CD14-positive monocyte (primary cell): ENCODE results near the gene SMC3. TPM values are rescaled to one million over a fixed set of nuclear protein-coding genes. Genes with fewer than 3 reads are reported as not detected.

Source experiments
- DNase-seq, 3 donors: peaks; one replicate each; pipeline ENCODE4 v3.0.0-alpha.2; 2011 to 2022
- H2AFZ ChIP-seq: 2 replicates; pipeline ENCODE4 v1.6.0; 2012; ENCODE audit warnings: mild to moderate bottlenecking, low read depth, low read length, inconsistent platforms; ENCODE audit not compliant: insufficient read depth, poor library complexity, severe bottlenecking
- H3K27ac ChIP-seq, 2 donors: 1 replicate in 1 of 2; 2 replicates in 1 of 2; pipeline ENCODE4 v1.5.1; 2012 to 2013; ENCODE audit warnings: low read length in 2 of 2, control low read depth in 1 of 2, inconsistent platforms in 1 of 2, low read depth in 1 of 2, mild to moderate bottlenecking in 1 of 2
- H3K27me3 ChIP-seq, 2 donors: one replicate each; pipeline versions ENCODE4 v1.6.0 to v1.6.1; 2011 to 2013; ENCODE audit warnings: low read length in 2 of 2; ENCODE audit not compliant: control insufficient read depth in 2 of 2, insufficient read depth in 2 of 2
- H3K36me3 ChIP-seq, 2 donors: replicated peaks in 1 of 2; 1 replicate in 1 of 2; 2 replicates in 1 of 2; pipeline versions ENCODE4 v1.5.1 to v1.6.1; 2012 to 2013; ENCODE audit warnings: low read length in 2 of 2, control low read depth in 1 of 2, inconsistent platforms in 1 of 2, mild to moderate bottlenecking in 1 of 2; ENCODE audit not compliant: insufficient read depth in 2 of 2, control insufficient read depth in 1 of 2
- H3K4me1 ChIP-seq, 2 donors: 1 replicate in 1 of 2; 2 replicates in 1 of 2; pipeline versions ENCODE4 v1.5.1 to v1.6.1; 2012 to 2013; ENCODE audit warnings: low read length in 2 of 2, control low read depth in 1 of 2, inconsistent platforms in 1 of 2, mild to moderate bottlenecking in 1 of 2, moderate library complexity in 1 of 2; ENCODE audit not compliant: insufficient read depth in 2 of 2, control insufficient read depth in 1 of 2
- H3K4me2 ChIP-seq: replicated peaks from 2 replicates; pipeline ENCODE3; 2012; ENCODE audit warnings: low read length, moderate library complexity, mild to moderate bottlenecking; ENCODE audit not compliant: poor library complexity, severe bottlenecking; ENCODE audit errors: extremely low read depth
- H3K4me3 ChIP-seq, 3 experiments: fragments of 200-600 bp in 1 of 3; sonication (generic) in 1 of 3; replicated peaks in 1 of 3; 1 replicate in 2 of 3; 2 replicates in 1 of 3; pipeline ENCODE4 v1.5.1; 2011 to 2013; ENCODE audit warnings: low read length in 3 of 3, mild to moderate bottlenecking in 3 of 3, control low read depth in 2 of 3, low read depth in 2 of 3, inconsistent platforms in 1 of 3, moderate library complexity in 1 of 3
- H3K79me2 ChIP-seq: 2 replicates; pipeline ENCODE4 v1.6.0; 2012; ENCODE audit warnings: mild to moderate bottlenecking, control low read depth, inconsistent platforms, low read length, moderate library complexity; ENCODE audit not compliant: insufficient read depth
- H3K9ac ChIP-seq: 2 replicates; pipeline ENCODE4 v1.6.0; 2017; ENCODE audit warnings: low read length, mild to moderate bottlenecking; ENCODE audit not compliant: insufficient read depth, poor library complexity, severe bottlenecking
- H3K9me3 ChIP-seq, 2 donors: replicated peaks in 1 of 2; 1 replicate in 1 of 2; 2 replicates in 1 of 2; pipeline versions ENCODE4 v1.5.1 to v1.6.1; 2012 to 2013; ENCODE audit warnings: low read length in 2 of 2, control low read depth in 1 of 2; ENCODE audit not compliant: control insufficient read depth in 1 of 2, insufficient read depth in 1 of 2
- H4K20me1 ChIP-seq: 2 replicates; pipeline ENCODE4 v1.6.0; 2012; ENCODE audit warnings: mild to moderate bottlenecking, low read length, control low read depth, moderate library complexity; ENCODE audit not compliant: insufficient read depth
- H3K27ac Mint-ChIP-seq, 7 donors: one replicate each; pipeline ENCODE4 v1.8.0; 2020; ENCODE audit warnings: mild to moderate bottlenecking in 7 of 7, mixed read lengths in 7 of 7, moderate library complexity in 6 of 7, inconsistent platforms in 2 of 7
- H3K27me3 Mint-ChIP-seq, 3 donors: one replicate each; pipeline ENCODE4 v1.8.0; 2021 to 2022; ENCODE audit warnings: low read depth in 3 of 3, mild to moderate bottlenecking in 3 of 3, mixed read lengths in 3 of 3, moderate library complexity in 3 of 3, inconsistent platforms in 1 of 3
- H3K36me3 Mint-ChIP-seq, 2 donors: one replicate each; pipeline ENCODE4 v1.8.0; 2020; ENCODE audit warnings: mixed read lengths in 2 of 2, inconsistent platforms in 1 of 2, mild to moderate bottlenecking in 1 of 2
- H3K4me1 Mint-ChIP-seq: one replicate; pipeline ENCODE4 v1.8.0; 2020; ENCODE audit warnings: mild to moderate bottlenecking, mixed read lengths
- H3K4me3 Mint-ChIP-seq, 2 donors: one replicate each; pipeline ENCODE4 v1.8.0; 2020; ENCODE audit warnings: mild to moderate bottlenecking in 2 of 2, mixed read lengths in 2 of 2, moderate library complexity in 1 of 2
- H3K9me3 Mint-ChIP-seq, 7 donors: one replicate each; pipeline ENCODE4 v1.8.0; 2020 to 2022; ENCODE audit warnings: mixed read lengths in 7 of 7, mild to moderate bottlenecking in 6 of 7, moderate library complexity in 6 of 7, inconsistent platforms in 2 of 7
- WGBS: methylation state at CpG from one replicate; pipeline ENCODE4 v1.1.5; 2013; ENCODE audit warnings: missing lambda C conversion rate; ENCODE audit not compliant: insufficient coverage; 5-methylcytosine and 5-hydroxymethylcytosine counted together
- intact Hi-C, 2 donors: fragments of 100-400 bp; cut with micrococcal nuclease; formaldehyde crosslinking; loops; one replicate each; pipeline versions ENCODE4 v1.15.0 to v1.15.1; 2023
- polyA plus RNA-seq, 3 donors: library from polyadenylated mRNA; depleted of rRNA in 1 of 3; unstranded in 2 of 3; stranded (reverse) in 1 of 3; fragments of 300-500 nt in 2 of 3; fragments of >200 nt in 1 of 3; fragmentation: Illumina TruSeq in 2 of 3; gene quantifications; 1 replicate in 2 of 3; 2 replicates in 1 of 3; pipeline ENCODE4 v1.2.3, GENCODE V29; 2012 to 2021
- TF ChIP-seq, protein P1 (sequence below): fragments of 200-600 bp; IDR thresholded peaks from one replicate; pipeline ENCODE4 v1.8.0; 2022; ENCODE audit warnings: antibody characterized with exemption, mild to moderate bottlenecking

SMC3 gene
- polyA plus RNA-seq, 3 donors, result 5.0 to 33.9 (median 21.1) TPM

- H3K4me1 Mint-ChIP-seq, result peaks cover 18% of the 10 kb centered on the region
- no CpG with 5 or more reads among the region's 1 CpG for WGBS
- no peak for DNase-seq
- Histone ChIP-seq H3K4me3 (no peak overlapping the region), H3K4me2 (no peak overlapping the region), H3K27me3 (no peaks in the 10 kb centered on the region), H3K27ac (no peak overlapping the region), H3K9me3 (no peaks in the 10 kb centered on the region), H4K20me1 (no peaks in the 10 kb centered on the region), H3K4me1 (peaks cover 11 to 12% of the 10 kb centered on the region in 2 donors), H3K36me3 (no peaks in the 10 kb centered on the region), H2AFZ (no peak overlapping the region), H3K9ac (no peak overlapping the region), H3K79me2 (no peaks in the 10 kb centered on the region)
- no peak overlapping the region for H3K27ac Mint-ChIP-seq
- intact Hi-C loops, result no loop called here
- H3K27me3 Mint-ChIP-seq, result peaks cover 10 to 16% (median 11%) of the 10 kb centered on the region in 3 donors
- no peaks in the 10 kb centered on the region for H3K36me3 Mint-ChIP-seq
- no peaks in the 10 kb centered on the region for H3K9me3 Mint-ChIP-seq
- TF ChIP-seq, protein P1, sequence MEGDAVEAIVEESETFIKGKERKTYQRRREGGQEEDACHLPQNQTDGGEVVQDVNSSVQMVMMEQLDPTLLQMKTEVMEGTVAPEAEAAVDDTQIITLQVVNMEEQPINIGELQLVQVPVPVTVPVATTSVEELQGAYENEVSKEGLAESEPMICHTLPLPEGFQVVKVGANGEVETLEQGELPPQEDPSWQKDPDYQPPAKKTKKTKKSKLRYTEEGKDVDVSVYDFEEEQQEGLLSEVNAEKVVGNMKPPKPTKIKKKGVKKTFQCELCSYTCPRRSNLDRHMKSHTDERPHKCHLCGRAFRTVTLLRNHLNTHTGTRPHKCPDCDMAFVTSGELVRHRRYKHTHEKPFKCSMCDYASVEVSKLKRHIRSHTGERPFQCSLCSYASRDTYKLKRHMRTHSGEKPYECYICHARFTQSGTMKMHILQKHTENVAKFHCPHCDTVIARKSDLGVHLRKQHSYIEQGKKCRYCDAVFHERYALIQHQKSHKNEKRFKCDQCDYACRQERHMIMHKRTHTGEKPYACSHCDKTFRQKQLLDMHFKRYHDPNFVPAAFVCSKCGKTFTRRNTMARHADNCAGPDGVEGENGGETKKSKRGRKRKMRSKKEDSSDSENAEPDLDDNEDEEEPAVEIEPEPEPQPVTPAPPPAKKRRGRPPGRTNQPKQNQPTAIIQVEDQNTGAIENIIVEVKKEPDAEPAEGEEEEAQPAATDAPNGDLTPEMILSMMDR, result no peak
- no peak overlapping the region for H3K4me3 Mint-ChIP-seq
Observed at GRCh38 chr10:110540031-110540430, 27.5 kb upstream of the SMC3 start.

DNA sequence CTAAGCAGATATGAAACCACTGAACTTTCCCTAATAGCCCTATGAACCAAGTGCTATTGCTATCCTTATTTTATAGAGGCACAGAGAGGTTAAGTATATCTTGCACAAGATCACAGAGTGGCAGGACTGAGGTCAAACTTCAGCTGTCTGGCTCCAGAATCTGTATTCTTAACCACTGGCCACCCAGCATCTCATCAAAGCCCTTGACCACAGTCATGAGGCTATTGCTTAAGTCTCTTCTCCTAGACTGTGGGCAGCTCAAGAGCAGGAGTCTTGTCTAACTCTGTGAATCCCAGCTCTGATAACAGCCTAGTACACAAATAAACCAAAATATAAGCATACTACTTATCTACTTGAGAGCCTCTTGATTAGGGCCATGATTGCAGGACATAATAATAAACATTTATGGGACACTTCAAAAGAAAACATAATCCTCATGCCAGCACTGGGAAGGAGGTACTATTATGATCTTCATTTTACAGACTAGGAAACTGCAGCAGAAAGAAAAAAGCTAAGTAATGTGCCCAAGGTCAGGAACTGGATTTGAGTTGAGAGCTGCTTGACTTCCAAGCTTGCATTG, 22.4 kb upstream of the SMC3 start:
- H4K20me1 ChIP-seq, result no peaks in the 10 kb centered on the region
- no peak overlapping the region for H2AFZ ChIP-seq
- Mint-ChIP-seq H3K4me1 (peaks cover 2% of the 10 kb centered on the region), H3K36me3 (no peaks in the 10 kb centered on the region), H3K9me3 (no peaks in the 10 kb centered on the region), H3K27me3 (peaks cover 0 to 1% (median 0%) of the 10 kb centered on the region in 3 donors), H3K27ac (no peak overlapping the region), H3K4me3 (no peak overlapping the region)
- no peak overlapping the region for H3K27ac ChIP-seq
- H3K9ac ChIP-seq, result no peak overlapping the region
- no peaks in the 10 kb centered on the region for H3K79me2 ChIP-seq
- no peaks in the 10 kb centered on the region for H3K27me3 ChIP-seq
- no peak overlapping the region for H3K4me2 ChIP-seq
- no peaks in the 10 kb centered on the region for H3K4me1 ChIP-seq
- no peak for DNase-seq
- TF ChIP-seq, protein P1, result no peak
- no peak overlapping the region for H3K4me3 ChIP-seq
- no peaks in the 10 kb centered on the region for H3K9me3 ChIP-seq
- intact Hi-C loops, result loop anchor here (5.0 kb wide), 3 partner anchors 48 to 188 kb away; partner anchors contain the start of gene DUSP5 (in 1 of the 2)
- no peaks in the 10 kb centered on the region for H3K36me3 ChIP-seq
